Right lobe of liver (tissue), 4 donors: ENCODE data around the gene DIP2C.

Experiments used
- POLR2A ChIP-seq: fragments of 450-650 bp; IDR thresholded peaks from one replicate; pipeline ENCODE4 v1.6.1; 2017; ENCODE audit warnings: antibody characterized with exemption, mild to moderate bottlenecking
- TF ChIP-seq, protein P1 (sequence below), 4 donors: fragments of 200-600 bp in 3 of 4; fragments of 450-650 bp in 1 of 4; IDR thresholded peaks; one replicate each; pipeline versions ENCODE4 v1.5.1 to v1.8.0; 2016 to 2022; ENCODE audit warnings: antibody characterized with exemption in 4 of 4, mild to moderate bottlenecking in 2 of 4
- donor health status: DM: no; HTN: no; CAD: no.
- donor health status: DM: no; HTN: no; CAD: no.
- donor health status: DM: no; HTN: yes; CAD: no.

DNA sequence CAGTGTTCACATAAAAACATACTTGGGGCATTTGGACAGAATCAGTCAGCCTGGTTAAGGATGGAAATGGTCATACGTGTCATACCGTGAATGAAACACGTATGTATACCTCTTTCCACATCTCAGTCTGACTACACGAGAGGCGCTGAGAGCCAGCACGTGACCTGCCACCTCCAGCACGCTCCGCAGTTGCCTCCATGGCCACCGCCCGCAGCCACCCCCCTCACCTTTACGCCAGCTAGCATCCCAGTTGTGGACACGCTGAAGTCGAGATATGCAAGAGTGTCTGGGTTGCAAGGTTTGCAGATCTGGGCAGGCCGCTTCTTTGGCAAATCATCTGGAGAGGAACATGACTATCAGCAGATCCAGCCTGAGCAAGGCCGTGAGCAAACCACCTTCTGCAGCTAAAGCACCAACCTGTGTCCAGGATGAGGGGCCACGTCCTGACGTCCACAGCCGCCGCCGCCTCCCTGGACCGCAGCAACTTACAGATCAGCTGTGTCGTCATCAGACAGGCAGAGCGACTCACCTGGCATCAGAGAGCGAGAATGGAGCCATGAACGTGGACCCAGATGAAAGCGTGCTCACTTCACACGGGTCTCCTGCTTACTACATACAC, 344.8 kb downstream of the DIP2C start:
- TF ChIP-seq, protein P1, sequence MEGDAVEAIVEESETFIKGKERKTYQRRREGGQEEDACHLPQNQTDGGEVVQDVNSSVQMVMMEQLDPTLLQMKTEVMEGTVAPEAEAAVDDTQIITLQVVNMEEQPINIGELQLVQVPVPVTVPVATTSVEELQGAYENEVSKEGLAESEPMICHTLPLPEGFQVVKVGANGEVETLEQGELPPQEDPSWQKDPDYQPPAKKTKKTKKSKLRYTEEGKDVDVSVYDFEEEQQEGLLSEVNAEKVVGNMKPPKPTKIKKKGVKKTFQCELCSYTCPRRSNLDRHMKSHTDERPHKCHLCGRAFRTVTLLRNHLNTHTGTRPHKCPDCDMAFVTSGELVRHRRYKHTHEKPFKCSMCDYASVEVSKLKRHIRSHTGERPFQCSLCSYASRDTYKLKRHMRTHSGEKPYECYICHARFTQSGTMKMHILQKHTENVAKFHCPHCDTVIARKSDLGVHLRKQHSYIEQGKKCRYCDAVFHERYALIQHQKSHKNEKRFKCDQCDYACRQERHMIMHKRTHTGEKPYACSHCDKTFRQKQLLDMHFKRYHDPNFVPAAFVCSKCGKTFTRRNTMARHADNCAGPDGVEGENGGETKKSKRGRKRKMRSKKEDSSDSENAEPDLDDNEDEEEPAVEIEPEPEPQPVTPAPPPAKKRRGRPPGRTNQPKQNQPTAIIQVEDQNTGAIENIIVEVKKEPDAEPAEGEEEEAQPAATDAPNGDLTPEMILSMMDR (IDR thresholded peaks at IDR 0.05) = no peak
- no peak for TF ChIP-seq POLR2A
